A172 (cell line): ENCODE data around the gene RAP1GDS1. TPM values are rescaled to one million over a fixed set of nuclear protein-coding genes. Genes with fewer than 3 reads are reported as not detected.
A peak's percentile ranks its signal among the peaks of the same experiment; 100 is the strongest.
"Not testable (repeated sequence)": the region's sequence is repeated elsewhere in the genome, so short reads cannot be mapped to it uniquely, and the experiment has no call there.

Source experiments
- DNase-seq: peaks from one replicate; pipeline ENCODE4 v3.0.0-alpha.2; 2015; ENCODE audit warnings: low spot score
- total RNA-seq: library from RNA; depleted of rRNA; stranded (reverse); fragments of >200 nt; shearing (Covaris generic); gene quantifications from 2 replicates; pipeline ENCODE4 v1.2.3, GENCODE V29; 2014

The RAP1GDS1 gene
- total RNA-seq, 1 experiment from 2014 or later: 50.2 TPM

- no peak for DNase-seq
Observed at GRCh38 chr4:98352396-98352795, 91.2 kb downstream of the RAP1GDS1 start.

GRCh38 chr4:98352940-98353339, 91.8 kb downstream of the RAP1GDS1 start:
- no peak for DNase-seq

GRCh38 chr4:98358630-98359248, 97.6 kb downstream of the RAP1GDS1 start:
- DNase-seq: no peak

- no peak for DNase-seq
Observed at GRCh38 chr4:98359646-98360045, 98.5 kb downstream of the RAP1GDS1 start.

GRCh38 chr4:98363431-98363830, 102.2 kb downstream of the RAP1GDS1 start:
- DNase-seq: no peak

- DNase-seq: not testable (repeated sequence)
Observed at GRCh38 chr4:98366275-98366674, 105.1 kb downstream of the RAP1GDS1 start.

- DNase-seq: not testable (repeated sequence)
Observed at GRCh38 chr4:98368000-98368399, 106.8 kb downstream of the RAP1GDS1 start.

GRCh38 chr4:98369322-98369721, 108.1 kb downstream of the RAP1GDS1 start:
- DNase-seq: no peak

- no peak for DNase-seq
Observed at GRCh38 chr4:98374643-98375042, 113.5 kb downstream of the RAP1GDS1 start.

GRCh38 chr4:98377559-98377958, 116.4 kb downstream of the RAP1GDS1 start:
- no peak for DNase-seq

GRCh38 chr4:98381306-98381705, 120.1 kb downstream of the RAP1GDS1 start:
- no peak for DNase-seq

GRCh38 chr4:98383431-98384106, 122.4 kb downstream of the RAP1GDS1 start:
- DNase-seq: no peak

GRCh38 chr4:98385831-98386230, 124.6 kb downstream of the RAP1GDS1 start:
- no peak for DNase-seq

- no peak for DNase-seq
Observed at GRCh38 chr4:98387345-98388026, 126.3 kb downstream of the RAP1GDS1 start.

- DNase-seq: no peak
Observed at GRCh38 chr4:98394134-98394533, 132.9 kb downstream of the RAP1GDS1 start.

- no peak for DNase-seq
Observed at GRCh38 chr4:98399915-98400314, 138.7 kb downstream of the RAP1GDS1 start.

- DNase-seq: no peak
Observed at GRCh38 chr4:98406819-98407218, 145.6 kb downstream of the RAP1GDS1 start.

- DNase-seq: no peak
Observed at GRCh38 chr4:98411731-98412130, 150.5 kb downstream of the RAP1GDS1 start.

GRCh38 chr4:98416844-98417243, 155.7 kb downstream of the RAP1GDS1 start:
- no peak for DNase-seq

GRCh38 chr4:98420151-98420550, 159.0 kb downstream of the RAP1GDS1 start:
- not testable (repeated sequence) for DNase-seq

- DNase-seq: peak; percentile 4
Observed at GRCh38 chr4:98421111-98421510, 159.9 kb downstream of the RAP1GDS1 start.

- DNase-seq: no peak
Observed at GRCh38 chr4:98423009-98423408, 161.8 kb downstream of the RAP1GDS1 start.
